ENCODE results near the gene TBC1D3B. TPM values are rescaled to one million over a fixed set of nuclear protein-coding genes. Genes with fewer than 3 reads are reported as not detected.
"Not testable (repeated sequence)": the region's sequence is repeated elsewhere in the genome, so short reads cannot be mapped to it uniquely, and the experiment has no call there.

TBC1D3B gene
- total RNA-seq, 1 donor from 2014 or later: 7.2 TPM

DNA sequence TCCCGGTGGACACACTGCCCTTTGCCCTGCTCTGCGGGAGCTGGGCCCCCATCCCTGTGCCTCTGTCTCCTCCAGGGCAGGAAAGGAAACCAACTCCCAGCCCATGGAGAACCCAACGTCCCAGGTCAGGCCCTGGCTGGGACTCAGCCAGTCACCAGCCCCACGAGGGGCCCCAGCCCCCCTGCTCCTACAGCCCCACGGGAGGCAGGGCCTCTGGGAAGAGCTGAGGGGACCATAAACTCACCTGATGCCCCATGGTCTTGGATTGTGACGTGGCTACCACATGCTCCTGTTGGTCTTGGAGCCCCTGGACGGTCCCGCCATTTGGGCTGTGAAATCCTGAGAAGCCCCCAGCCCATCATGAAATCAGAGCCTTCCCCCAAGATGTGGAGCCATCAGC is 7.6 kb downstream of the TBC1D3B start:
- not testable (repeated sequence) for ATAC-seq

DNA sequence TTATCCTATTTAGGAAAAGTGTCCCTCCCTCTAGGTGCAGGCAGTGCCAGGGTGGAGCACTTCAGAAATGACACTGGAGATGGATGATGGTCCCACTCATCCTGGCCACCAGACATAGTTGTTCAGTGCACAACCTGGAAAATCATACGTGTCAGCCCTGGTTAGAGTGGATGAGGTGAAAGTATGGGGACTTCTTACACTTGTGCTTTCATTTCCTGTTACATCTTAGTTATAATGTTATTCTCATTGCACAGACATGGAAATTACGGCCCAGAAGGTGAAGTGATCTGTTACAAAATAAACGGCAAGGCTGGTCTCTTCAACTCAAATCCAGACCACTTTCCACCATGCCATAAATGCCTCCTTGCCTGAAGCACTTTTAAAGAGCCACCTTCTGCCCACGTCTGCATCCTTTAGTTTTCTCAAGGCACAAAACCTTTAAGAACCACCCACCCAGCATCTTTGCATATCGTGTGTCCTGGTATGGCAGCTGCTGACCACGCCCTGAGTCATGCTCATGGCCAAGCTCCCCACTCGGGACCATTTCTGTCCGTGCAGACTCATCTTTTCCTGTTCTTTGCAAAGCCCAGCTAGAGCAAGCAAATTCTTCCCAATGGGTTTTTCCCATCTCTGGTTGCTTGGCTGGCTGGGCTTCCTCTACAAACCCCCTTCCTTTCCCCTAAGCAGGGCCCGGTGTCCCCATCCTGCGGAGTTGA is 22.4 kb downstream of the TBC1D3B start:
- no peak for ATAC-seq

DNA sequence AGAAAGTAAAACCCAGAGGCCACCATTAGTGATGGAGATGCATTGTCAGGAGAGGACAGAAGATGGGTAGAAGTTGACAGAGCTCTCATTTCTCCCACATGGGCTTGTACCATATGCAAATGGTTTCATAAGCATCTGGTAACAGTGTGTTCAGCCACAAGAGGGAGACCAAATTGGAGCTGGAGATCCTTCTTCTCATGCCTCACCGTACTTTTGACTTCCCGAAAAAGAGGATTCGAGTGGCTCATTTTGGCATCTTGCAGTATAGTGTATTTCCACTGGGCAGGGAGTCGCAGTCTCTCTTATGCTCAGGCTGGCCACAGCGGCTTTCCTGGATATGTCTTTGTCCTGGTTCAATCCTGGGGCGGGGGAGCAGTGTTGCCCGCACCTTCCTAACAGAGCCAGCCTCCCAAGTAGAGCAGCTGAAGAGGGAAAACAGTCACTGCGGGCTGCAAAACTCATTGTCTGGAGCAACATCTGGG is 23.8 kb downstream of the TBC1D3B start:
- no peak for ATAC-seq

DNA sequence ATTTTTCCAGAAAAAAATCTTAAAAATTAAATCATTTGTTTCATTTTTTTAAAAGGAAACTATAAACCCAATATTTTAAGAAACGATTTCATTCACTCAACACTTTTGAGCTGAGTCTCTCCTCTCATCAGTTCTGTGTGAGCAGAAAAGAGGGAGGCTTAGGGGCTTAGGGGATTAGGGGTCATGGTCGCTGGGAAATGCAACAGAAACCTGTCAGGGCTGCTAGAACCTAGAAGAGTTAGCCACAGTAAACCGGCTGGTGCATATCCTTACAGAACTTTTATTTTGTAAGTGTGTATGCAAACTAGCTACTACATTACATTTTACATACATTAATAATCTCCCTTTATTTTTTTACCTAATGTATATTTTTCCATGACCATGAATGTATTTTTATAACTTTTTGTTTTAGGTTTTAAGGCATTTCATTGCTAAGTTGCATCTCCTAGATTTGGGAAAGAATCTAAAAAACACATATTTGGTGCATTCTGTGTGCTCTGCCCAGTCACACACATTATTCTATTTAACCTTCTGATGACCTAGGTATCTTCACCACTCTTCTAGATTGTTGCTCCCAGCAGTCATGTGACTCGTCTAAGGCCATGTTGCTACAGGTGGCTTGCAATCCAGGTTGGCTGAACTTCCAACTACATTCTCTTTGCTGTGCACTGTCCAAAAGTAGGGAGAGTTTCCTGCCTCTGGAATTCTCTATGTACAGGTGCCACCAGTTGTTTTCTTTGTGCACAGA is 24.4 kb downstream of the TBC1D3B start:
- ATAC-seq: no peak

DNA sequence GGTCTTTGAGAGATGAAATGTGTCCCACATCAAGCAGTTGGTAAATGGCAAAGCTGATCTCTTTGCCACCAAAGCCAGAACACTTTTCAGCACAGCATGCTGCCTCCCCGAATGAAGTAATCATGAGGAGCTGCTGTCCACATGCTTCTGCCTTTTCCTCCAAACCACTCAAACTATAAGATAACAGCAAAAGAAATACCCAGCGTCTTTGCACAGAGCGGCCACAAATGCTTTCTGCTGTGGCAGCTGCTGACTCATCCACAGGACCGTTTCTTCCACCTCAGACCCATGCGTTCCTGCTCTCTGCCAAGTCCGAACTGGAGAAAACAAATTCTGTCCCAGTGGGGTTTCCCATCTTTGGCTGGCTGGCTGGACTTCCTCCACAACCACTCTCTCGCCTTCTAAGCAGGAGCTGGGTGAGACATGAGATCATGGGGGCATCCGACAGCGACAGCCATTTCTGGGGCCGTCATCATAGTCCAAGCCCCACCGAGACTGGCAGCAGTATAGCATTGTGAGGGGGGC is 27.1 kb downstream of the TBC1D3B start:
- ATAC-seq: no peak

DNA sequence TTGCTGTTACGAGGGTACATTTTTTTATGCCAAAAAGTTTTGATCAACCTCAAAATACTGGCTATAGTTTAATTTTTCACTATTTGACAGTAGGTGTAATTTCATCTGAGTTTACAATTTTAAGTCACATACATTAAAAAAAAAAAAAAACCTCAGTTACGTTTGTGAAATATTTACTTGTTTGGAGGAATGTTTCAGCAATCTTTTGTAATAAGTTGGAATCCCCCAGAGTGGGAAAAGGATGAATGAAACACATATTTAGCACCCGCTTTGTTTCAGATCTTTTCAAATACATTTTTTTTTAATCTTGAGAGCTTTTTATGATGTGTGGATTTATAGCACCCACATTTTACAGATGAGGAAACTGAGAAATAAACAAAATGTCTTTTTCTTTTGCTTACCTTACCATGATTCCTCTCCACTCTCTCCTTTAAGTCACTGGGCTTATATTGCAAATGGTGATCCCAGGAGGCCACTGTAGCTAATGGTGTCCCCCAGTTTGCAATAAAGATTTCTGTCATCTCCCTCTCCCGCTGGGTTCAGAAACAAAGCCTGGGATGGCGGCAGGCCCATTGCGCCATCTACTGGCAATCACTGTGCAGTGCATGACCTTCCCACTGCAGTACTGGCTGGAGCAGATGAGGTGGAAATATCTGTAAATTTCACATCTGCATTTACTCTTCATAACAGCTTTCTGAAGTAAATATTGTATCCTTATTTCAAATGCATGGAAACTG is 27.7 kb downstream of the TBC1D3B start:
- ATAC-seq: peak; percentile 84

DNA sequence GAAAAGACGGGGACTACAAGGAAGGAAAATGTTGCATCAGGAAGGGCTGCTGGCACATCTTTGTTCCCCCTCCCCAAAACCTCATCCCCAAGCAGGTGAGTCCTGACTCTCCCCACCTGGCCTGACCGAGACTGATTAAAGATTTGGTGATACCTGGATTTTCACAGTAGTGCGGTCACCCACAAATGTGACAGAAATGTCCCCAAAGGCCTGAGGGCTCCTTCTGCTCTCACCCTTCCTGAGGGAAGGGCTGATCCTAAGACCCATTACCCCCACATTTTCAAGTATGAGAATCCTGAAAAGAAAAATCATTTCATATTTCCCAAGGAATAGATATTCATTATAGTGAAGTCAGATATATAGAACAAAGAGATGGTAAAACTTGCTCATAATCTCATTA is 28.8 kb downstream of the TBC1D3B start:
- no peak for ATAC-seq

DNA sequence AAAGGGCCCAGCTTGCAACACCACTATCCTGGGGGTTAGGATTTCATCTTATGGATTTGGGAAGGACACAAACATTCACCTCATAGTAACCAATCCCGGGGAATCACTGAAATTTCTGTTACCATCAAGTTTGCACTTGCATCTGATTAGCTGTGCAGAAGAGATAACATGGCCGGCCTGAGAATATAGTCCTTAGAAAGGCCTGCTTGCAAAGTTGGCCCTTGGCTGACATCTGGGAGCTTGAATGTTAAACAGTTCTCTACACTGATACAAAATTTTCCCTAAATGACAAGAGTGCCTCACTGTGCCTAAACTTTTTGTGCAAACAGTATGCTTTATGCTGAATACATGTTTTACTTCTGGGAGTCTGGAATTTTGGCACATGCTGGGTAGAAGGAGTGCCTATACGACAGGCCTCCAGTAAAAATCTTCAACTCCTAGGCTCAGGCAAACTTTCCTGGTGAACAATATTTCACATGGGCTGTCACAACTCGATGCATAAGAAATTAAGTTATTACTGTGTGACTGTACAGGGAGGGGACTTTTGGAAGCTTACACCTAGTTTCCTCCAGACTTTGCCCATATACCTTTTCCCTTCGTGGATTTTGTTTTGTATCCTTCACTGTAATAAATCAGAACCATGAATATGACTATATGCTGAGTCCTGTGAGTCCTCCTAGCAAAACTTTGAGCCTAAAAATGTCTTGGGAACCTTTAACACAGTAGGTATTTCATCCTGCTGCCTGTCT is 31.3 kb downstream of the TBC1D3B start:
- ATAC-seq: no peak

DNA sequence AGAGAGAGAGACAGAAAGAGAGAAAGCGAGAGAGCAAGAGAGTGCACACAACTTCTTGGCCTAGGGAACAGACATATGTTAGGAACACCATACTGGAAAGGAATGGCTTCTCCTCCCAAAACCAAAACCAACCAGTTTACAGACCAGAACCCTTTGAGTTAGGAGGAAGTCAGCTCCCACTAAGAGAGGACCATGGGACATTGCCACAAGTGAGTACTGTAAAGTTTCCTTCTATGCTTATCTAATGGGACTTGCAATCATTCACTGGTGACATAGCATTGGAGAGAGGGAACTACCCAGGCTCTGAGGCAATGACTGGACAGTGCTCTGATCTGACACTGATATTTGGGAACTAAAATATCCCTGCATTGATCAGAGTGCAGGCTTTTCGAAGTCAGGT is 32.4 kb downstream of the TBC1D3B start:
- no peak for ATAC-seq

DNA sequence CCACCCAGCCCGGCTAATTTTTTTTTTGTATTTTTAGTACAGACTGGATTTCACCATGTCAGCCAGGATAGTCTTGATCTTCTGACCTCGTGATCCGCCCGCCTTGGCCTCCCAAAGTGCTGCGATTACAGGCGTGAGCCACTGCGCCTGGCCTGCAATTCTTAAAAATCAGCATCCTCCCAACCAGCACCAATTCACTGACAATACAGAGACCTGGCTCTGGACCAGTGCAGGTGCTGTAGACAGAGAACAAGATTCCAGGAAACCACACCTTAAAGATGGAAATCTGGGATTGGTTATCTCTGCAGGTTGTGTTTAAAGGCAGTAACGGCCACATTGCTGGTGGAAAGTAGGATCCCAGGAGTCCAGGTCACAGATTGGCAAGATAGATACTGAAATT is 33.6 kb downstream of the TBC1D3B start:
- ATAC-seq: no peak

DNA sequence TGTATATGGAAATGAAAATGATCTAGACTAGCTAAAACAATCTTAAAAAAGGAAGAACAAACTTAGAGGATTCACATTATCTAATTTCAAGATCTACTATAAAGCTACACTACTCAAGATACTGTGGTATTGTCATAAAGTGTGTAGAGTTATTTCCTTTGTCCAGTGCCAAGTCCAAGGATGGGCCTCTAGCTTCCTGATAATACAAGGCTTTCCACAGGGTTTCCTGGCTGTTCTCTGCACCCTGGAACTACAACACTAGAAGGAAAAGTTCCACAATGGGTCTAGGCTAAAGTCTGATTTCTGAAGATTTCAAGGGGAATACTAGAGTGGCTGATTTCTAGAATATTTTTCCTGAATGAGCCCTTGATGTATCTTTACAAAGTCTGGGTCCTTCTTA is 34.2 kb downstream of the TBC1D3B start:
- ATAC-seq: no peak

DNA sequence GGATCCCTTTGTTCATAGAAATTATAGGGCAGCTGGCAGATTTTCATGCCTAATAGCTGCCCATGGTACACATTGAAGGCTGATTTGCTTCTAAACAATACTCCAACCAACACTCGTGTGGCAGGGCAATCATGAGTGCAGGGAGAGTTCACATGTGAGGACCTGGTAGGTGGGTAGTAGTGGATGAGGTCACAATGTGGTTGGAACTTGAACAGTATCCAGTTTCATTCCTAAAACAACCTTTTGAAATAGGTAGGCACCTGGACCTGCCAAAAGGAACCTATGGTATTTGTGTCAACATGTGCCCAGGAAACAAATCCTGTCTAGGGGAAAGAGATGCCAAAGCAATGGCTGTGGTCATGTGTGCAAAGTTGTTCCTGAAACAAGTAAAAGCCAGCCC is 40.0 kb downstream of the TBC1D3B start:
- ATAC-seq: no peak

DNA sequence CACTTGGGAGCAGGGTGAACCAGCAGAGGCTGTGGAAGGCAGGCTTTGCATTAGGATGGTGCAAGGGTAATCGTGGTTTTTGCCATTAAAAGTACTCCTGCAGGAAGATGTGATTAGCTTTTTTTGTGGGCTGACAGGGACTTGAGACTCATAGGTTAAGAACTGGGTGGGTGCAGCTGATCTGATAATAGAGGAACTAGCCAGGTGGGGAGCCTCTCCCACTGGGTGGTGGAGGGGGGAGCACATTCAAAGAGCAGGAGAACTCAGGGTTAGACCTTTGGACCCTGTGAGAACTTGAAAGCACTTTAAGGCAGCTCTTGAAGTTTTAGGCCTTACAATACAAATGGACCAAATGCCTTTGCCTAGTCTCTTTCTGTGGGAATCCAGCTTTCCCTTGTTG is 40.4 kb downstream of the TBC1D3B start:
- ATAC-seq: no peak

DNA sequence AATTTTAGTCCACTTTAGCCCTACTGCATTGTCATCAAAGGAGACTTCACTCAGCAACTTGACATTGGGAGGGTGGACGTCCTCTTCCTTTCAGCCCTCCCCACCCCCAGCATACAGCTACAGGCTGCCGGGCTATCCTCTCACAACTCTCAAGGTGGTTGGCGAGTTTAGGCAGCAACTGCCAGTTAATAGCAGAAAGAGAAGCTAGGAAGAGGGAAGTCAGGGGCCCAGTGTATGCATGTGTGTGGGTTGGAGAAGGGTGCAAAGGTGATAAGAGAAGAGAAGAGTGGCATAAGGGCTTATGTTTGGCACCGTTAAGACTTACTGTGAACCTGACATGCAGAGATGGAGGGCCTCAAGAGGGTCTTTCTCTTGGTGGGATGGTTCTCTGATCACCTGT is 41.0 kb downstream of the TBC1D3B start:
- no peak for ATAC-seq

DNA sequence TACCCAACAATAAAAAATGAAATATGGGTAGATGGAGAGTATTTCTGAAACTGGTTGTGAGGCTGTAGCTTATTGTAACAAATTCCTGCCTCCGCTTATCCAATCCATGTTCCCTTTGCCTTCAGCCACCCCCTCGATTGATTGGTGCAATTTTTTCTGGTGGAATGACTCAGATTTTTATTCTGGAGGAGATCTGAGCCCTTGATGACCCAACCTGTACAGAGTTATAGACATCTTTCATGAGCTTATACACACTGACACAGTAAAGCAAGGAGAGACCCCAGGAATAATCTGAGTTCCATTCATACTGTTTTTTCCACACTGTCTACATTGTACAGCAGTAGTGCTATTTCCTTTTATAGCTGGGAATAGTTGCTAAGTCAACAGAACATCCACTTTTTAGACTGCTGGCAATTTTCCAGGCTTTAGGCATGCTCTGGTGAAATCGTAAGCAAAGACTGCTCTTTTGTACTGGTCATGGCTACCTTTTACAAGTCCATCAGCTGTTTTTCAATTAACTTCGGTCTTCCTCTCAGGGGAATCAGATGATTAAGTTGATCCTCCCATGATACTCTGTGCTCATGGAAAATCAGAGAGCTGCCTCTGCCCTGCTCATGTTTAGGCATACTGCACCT is 42.7 kb downstream of the TBC1D3B start:
- ATAC-seq: no peak

DNA sequence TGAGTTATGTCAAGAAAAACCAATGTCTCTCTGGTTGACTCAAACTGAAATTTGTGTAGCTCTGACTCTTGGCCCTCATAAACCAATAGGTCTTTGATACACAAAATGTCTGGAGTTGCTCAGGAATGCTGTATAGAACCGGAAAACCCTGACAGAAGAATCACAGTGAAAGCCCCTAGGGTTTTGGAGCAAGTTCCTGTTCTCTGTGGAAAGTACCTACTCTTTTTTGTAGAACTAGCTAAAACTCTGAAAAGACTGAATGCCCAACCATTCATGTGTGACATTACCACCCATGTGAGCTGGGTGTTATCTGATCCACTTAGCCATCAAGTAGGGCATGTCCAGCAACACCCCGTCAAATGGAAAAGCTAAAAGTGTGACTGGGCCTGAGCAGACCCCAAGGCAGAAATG is 44.0 kb downstream of the TBC1D3B start:
- ATAC-seq: no peak

DNA sequence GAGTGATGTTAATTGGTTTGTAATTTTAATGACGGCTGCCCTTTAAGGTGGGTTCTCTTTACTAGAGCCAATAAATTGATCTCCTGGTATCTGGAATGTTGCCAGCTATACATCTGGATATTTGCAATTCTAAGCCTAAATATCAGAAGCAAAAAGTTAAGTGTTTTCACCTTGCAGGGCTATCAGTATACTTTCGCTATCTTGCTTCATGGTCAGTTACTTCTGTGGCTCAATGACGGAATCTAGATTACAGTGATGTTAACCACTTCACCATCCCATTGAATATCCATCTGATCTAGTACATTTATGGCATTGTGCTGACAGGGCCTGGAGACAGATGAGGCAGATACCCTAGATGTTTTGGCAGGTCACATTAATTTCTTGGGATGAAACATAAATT is 44.5 kb downstream of the TBC1D3B start:
- no peak for ATAC-seq

DNA sequence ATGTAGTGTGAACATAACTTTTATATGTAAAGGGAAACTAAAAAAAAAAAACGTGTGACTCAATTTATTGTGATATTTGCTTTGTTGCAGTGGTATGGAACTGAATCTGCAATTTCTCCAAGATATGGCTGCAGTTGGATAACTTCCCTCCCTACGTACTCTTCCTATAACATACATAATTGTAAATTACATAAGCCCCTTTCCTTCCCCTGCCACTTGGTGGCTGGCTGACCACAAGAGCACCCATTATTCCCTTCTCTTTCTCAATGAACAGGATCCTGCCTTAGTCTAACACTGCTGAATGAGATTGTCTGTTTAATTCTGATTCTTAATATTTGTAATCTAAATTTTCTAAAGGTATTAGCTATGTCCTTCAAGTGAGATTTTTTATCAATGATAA is 45.0 kb downstream of the TBC1D3B start:
- ATAC-seq: no peak

DNA sequence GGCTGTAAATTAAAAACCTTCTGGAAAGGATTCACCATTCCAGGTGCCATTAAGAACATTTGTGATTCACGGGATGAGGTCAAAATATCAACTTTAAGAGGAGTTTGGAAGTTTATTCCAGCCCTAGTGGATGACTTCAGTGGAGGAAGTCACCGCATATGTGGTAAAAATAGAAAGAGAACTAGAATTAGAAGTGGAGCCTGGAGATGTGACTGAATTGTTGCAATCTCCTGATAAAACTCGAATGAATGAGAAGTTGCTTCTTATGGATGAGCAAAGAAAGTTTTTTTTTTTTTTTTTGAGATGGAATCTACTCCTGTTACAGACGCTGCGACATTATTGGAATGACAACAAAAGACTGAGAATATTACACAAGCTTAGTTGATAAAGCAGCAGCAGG is 46.1 kb downstream of the TBC1D3B start:
- no peak for ATAC-seq

DNA sequence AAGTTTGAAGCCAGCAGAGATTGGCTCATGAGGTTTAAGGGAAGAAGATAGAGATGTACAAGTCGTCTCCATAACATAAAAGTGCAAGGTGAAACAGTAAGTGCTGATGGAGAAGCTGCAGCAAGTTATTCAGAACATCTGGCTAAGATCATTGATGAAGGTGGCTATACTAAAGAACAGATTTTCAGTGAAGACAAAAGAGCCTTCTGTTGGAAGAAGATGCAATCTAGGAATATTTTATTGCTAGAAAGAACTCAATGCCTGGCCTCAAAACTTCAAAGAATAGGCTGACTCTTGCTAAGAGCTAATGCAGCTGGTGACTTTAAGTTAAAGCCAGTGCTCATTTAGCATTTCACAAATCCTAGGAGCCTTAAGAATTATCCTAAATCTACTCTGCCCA is 46.8 kb downstream of the TBC1D3B start:
- ATAC-seq: no peak

DNA sequence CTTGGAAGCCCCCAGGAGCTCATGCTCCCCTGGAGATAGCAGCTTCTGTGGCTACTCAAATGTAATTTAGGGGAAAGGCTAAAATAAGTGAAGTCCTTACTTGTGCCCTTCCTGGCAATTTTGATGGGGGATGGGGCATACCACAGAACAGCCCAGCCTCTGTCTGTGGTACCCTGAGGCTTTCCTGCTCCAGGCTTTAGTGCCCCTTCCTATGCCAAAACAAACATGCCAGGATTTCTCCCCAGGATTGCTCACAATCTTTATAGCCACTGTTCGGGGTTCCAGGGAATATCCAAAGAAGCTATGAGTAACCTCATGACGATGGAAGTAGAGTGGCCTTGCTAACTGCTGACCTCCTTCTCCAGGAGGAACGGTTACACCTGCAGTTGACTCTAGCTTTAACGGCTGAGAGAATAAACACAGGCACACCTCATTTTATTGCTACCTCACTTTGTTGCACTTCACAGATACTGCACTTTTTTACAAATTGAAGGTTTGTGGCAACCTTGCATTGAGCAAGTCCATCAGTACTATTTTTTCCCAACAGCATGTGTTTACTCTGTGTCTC is 47.9 kb downstream of the TBC1D3B start:
- ATAC-seq: no peak

DNA sequence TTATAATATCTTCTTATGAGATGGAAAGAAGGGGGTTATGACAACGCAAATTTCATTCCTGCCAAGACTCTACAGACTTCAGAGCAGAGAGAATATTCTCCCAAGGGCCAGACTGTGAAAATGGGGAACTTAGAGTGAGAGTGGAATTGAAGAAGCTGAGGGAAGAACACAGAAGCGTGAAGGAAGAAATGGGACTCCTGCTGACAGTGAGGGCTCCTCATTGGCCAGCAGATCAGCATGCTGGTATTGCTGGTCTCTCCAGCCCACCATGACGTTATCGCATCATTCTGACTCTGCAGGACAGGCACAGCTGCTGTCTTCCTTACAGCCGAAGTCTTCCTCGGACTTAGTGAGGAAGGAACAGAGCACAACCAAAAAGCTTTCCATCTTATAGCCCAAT is 48.5 kb downstream of the TBC1D3B start:
- ATAC-seq: no peak
